Stomach (tissue), 4 donors: ENCODE measurements around the gene HTR1D.

ENCODE experiments used
- EP300 ChIP-seq: sonication (generic); formaldehyde crosslinking; IDR thresholded peaks from one replicate; pipeline ENCODE4 v1.6.1; 2017; ENCODE audit warnings: antibody characterized with exemption
- POLR2A ChIP-seq, 4 donors: fragments of 450-650 bp; IDR thresholded peaks; one replicate each; pipeline ENCODE4 v1.6.1; 2016; ENCODE audit warnings: antibody characterized with exemption in 4 of 4, control low read depth in 2 of 4, mild to moderate bottlenecking in 1 of 4, moderate library complexity in 1 of 4
- POLR2AphosphoS5 ChIP-seq, 3 donors: sonication (generic); formaldehyde crosslinking; IDR thresholded peaks; one replicate each; pipeline ENCODE4 v1.6.1; 2016; ENCODE audit warnings: antibody characterized with exemption in 3 of 3
- TF ChIP-seq, protein P1 (sequence below), 7 experiments: fragments of 450-650 bp in 4 of 7; fragments of 200-600 bp in 3 of 7; sonication (generic) in 3 of 7; IDR thresholded peaks; one replicate each; pipeline ENCODE4 v1.5.1; 2016 to 2019; ENCODE audit warnings: antibody characterized with exemption in 7 of 7, control low read depth in 2 of 7, mild to moderate bottlenecking in 1 of 7

DNA sequence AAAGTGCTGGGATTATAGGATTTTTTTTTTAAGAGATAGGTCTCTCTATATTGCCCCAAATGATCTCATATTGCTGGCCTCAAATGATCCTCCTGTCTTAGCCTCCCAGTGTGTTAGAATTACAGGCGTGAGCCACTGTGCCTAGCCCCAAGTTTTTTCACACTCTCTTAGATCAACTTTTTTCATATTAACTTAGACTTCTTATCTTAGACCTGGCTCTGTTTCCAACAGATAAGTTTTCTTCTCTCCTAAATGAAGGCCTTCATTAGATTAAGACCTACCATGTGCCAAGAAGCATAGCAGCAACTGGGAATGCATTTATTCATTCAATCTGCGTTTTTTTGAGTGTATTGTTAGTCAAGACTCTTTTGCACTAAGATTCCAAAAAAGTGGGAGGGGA lies 20.2 kb upstream of the HTR1D start:
- TF ChIP-seq, protein P1, sequence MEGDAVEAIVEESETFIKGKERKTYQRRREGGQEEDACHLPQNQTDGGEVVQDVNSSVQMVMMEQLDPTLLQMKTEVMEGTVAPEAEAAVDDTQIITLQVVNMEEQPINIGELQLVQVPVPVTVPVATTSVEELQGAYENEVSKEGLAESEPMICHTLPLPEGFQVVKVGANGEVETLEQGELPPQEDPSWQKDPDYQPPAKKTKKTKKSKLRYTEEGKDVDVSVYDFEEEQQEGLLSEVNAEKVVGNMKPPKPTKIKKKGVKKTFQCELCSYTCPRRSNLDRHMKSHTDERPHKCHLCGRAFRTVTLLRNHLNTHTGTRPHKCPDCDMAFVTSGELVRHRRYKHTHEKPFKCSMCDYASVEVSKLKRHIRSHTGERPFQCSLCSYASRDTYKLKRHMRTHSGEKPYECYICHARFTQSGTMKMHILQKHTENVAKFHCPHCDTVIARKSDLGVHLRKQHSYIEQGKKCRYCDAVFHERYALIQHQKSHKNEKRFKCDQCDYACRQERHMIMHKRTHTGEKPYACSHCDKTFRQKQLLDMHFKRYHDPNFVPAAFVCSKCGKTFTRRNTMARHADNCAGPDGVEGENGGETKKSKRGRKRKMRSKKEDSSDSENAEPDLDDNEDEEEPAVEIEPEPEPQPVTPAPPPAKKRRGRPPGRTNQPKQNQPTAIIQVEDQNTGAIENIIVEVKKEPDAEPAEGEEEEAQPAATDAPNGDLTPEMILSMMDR (IDR thresholded peaks at IDR 0.05) = no peak
- TF ChIP-seq POLR2A (IDR thresholded peaks at IDR 0.05) (no peak), POLR2AphosphoS5 (IDR thresholded peaks at IDR 0.05) (no peak), EP300 (no peak)
